SU-DHL-6 (cell line): ENCODE data around the gene FUS.

Source experiments
- H2AFZ ChIP-seq: fragments of 200-600 bp; sonication (generic); 2 replicates; pipeline ENCODE4 v1.6.1; 2014; ENCODE audit warnings: low read depth, mild to moderate bottlenecking, moderate library complexity, mixed read lengths, antibody characterized with exemption, low read length; ENCODE audit not compliant: severe bottlenecking
- H3F3A ChIP-seq: fragments of 200-600 bp; shearing (Covaris generic); 2 replicates; pipeline ENCODE4 v1.6.0; 2016; ENCODE audit warnings: antibody characterized with exemption, mild to moderate bottlenecking; ENCODE audit not compliant: insufficient read depth
- H3K27ac ChIP-seq: fragments of 200-600 bp; sonication (generic); 2 replicates; pipeline ENCODE4 v1.5.1; 2016; ENCODE audit warnings: low read depth, mild to moderate bottlenecking, low read length, moderate library complexity, mixed read lengths
- H3K27me3 ChIP-seq: fragments of 200-600 bp; sonication (generic), shearing (Covaris generic); 2 replicates; pipeline ENCODE4 v1.6.0; 2014; ENCODE audit warnings: mild to moderate bottlenecking, low read length
- H3K36me3 ChIP-seq: fragments of 200-600 bp; sonication (generic); 2 replicates; pipeline ENCODE4 v1.6.1; 2014; ENCODE audit warnings: mild to moderate bottlenecking, low read length, mixed read lengths
- H3K4me2 ChIP-seq: fragments of 300-600, 200-600 bp; shearing (Covaris generic), sonication (generic); 2 replicates; pipeline ENCODE4 v1.6.0; 2014; ENCODE audit warnings: low read length, low read depth, mild to moderate bottlenecking; ENCODE audit not compliant: poor library complexity, severe bottlenecking
- H3K4me3 ChIP-seq: fragments of 200-600 bp; sonication (generic); 2 replicates; pipeline ENCODE4 v1.5.1; 2014; ENCODE audit warnings: antibody characterized with exemption, low read length, mild to moderate bottlenecking, mixed read lengths; ENCODE audit not compliant: insufficient read depth, poor library complexity, severe bottlenecking
- H3K79me2 ChIP-seq: fragments of 200-600 bp; sonication (generic); 2 replicates; pipeline ENCODE4 v1.6.1; 2014; ENCODE audit warnings: mild to moderate bottlenecking, low read length, moderate library complexity; ENCODE audit not compliant: insufficient read depth
- H3K9ac ChIP-seq: fragments of 200-600 bp; sonication (generic); 2 replicates; pipeline ENCODE4 v1.7.0; 2014; ENCODE audit warnings: mild to moderate bottlenecking, low read length
- H3K9me2 ChIP-seq: fragments of 200-600 bp; sonication (generic); replicated peaks from 2 replicates; pipeline ENCODE4 v1.6.1; 2014; ENCODE audit warnings: low read length; ENCODE audit not compliant: insufficient read depth
- H3K9me3 ChIP-seq: fragments of 200-600 bp; sonication (generic); 2 replicates; pipeline ENCODE4 v1.6.1; 2014; ENCODE audit warnings: low read length, mixed read lengths; ENCODE audit not compliant: insufficient read depth
- H4K20me1 ChIP-seq: fragments of 200-600 bp; sonication (generic); 2 replicates; pipeline ENCODE4 v1.6.1; 2014; ENCODE audit warnings: low read depth, mild to moderate bottlenecking, antibody characterized with exemption, low read length, moderate library complexity, mixed read lengths
- EZH2phosphoT487 ChIP-seq: fragments of 200-600 bp; sonication (generic), shearing (Covaris generic); conservative IDR thresholded peaks from 2 replicates; pipeline ENCODE4 v1.6.1; 2018; ENCODE audit warnings: mild to moderate bottlenecking, antibody characterized with exemption, low read length, moderate library complexity, mixed read lengths
- TF ChIP-seq, protein P1 (sequence below): fragments of 200-600 bp; sonication (generic); IDR thresholded peaks from one replicate; pipeline ENCODE4 v1.5.1; 2017; ENCODE audit warnings: antibody characterized with exemption, mild to moderate bottlenecking, low read length, moderate library complexity; ENCODE audit not compliant: insufficient read depth, poor library complexity, severe bottlenecking

Gene FUS

DNA sequence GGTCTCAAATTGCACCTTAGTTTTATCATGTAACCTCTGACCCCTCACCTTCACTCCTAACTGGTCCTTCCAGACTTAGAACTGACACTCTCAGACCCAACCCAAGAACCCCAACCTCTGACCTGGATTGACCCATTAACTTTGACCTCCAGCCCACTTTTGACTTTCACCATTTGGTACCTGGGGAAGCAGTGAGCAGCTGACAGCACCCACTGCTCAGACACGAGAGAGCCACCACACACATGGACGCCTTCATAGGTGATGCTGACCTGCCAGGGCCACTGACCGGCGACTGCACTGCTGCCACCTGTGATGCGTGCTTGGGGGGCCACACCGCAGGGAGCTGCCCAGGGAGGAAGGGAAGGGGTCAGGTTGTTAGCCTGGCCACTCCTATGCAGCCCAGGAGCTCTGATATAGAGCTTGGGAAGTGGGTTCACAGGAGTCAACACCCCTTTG is 46.9 kb upstream of the FUS start:
- TF ChIP-seq, protein P1, sequence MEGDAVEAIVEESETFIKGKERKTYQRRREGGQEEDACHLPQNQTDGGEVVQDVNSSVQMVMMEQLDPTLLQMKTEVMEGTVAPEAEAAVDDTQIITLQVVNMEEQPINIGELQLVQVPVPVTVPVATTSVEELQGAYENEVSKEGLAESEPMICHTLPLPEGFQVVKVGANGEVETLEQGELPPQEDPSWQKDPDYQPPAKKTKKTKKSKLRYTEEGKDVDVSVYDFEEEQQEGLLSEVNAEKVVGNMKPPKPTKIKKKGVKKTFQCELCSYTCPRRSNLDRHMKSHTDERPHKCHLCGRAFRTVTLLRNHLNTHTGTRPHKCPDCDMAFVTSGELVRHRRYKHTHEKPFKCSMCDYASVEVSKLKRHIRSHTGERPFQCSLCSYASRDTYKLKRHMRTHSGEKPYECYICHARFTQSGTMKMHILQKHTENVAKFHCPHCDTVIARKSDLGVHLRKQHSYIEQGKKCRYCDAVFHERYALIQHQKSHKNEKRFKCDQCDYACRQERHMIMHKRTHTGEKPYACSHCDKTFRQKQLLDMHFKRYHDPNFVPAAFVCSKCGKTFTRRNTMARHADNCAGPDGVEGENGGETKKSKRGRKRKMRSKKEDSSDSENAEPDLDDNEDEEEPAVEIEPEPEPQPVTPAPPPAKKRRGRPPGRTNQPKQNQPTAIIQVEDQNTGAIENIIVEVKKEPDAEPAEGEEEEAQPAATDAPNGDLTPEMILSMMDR = no peak
- TF ChIP-seq EZH2phosphoT487 = no peak
- no peak overlapping the region for H3K4me3 ChIP-seq

DNA sequence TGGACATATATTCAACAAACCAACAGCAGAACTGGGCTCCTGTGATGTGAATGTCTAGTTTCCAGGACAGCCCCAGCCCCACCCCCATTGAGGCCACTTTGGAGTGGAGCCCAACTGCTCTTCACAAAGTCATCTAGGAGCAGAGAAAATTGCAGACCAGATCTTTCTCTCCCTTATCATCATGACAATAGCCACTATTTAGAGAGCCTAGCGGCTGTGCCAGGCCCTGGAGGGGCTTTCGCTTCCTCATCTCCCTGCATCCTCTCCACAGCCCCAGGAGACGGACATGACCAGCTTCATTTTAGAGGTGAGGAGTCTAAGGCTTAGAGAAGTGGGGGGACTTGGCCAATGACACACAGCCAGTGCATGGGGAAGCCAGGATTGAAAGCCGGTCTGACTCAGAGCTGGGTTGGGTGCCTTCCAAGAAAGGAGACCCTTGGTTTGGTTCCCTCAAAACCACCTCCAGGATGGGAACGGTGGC is 45.8 kb upstream of the FUS start:
- Histone ChIP-seq H3K27ac (no peak overlapping the region), H4K20me1 (no peaks in the 10 kb centered on the region), H2AFZ (no peak overlapping the region), H3K9me3 (no peaks in the 10 kb centered on the region), H3K79me2 (no peaks in the 10 kb centered on the region), H3K27me3 (no peaks in the 10 kb centered on the region), H3K9me2 (no peaks in the 10 kb centered on the region), H3F3A (no peaks in the 10 kb centered on the region), H3K4me2 (no peak overlapping the region), H3K36me3 (no peaks in the 10 kb centered on the region), H3K9ac (no peak overlapping the region), H3K4me3 (no peak overlapping the region)
- TF ChIP-seq, protein P1 = no peak
- no peak for TF ChIP-seq EZH2phosphoT487

More for the DNA sequence above, 46.9 kb upstream of the FUS start:
- Histone ChIP-seq H3K9me2 (no peaks in the 10 kb centered on the region), H3K9me3 (no peaks in the 10 kb centered on the region), H3K27me3 (no peaks in the 10 kb centered on the region), H3K9ac (no peak overlapping the region), H3K4me2 (no peak overlapping the region), H3K27ac (no peak overlapping the region), H2AFZ (no peak overlapping the region), H3F3A (no peaks in the 10 kb centered on the region), H3K36me3 (no peaks in the 10 kb centered on the region), H3K79me2 (no peaks in the 10 kb centered on the region), H4K20me1 (no peaks in the 10 kb centered on the region)

DNA sequence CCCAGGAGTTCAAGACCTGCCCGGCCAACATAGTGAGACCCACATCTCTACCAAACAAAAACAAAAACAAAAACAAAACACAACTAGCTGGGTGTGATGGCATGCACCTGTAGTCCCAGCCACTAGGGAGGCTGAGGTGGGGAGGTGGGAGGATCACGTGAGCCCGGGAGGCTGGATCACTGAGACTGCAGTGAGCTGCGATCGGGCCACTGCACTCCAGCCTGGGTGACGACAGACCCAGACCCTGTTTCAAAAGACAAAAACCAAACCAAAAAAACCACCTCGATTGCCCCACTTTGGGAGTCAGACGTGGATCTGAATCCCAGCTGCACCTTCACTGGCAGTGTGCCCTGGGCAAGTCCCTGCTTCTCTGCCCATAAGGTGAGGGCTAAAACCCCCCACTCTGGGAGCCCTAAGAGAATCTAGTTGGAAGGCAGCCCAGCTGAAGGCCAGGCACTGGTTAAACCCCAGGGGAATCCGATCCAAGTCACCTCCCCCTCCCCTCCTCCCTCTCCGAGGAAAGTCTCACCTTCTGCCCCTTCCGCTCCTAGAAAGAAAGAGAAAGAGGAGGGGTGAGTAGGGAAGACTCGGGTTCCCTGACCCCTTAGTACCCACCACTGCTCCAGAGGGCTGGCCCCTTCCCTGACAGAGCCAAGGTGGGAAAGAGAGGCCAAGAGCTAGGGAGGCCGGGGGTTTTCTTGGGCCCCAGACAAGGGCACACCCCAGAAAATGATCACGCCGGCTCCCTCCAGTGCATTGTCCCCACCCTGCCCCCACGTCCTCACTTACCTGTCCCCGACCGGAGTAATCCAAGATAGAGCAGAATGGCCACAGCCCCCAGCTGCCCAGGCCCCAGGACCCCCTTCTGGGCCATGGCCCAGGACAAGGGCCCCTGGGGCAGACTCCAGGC is 45.1 kb upstream of the FUS start:
- no peaks in the 10 kb centered on the region for H3K9me2 ChIP-seq
- no peak overlapping the region for H3K9ac ChIP-seq
- no peak for TF ChIP-seq EZH2phosphoT487
- TF ChIP-seq, protein P1 = no peak
- H3K27me3 ChIP-seq = no peaks in the 10 kb centered on the region
- H3K9me3 ChIP-seq = no peaks in the 10 kb centered on the region
- H3K4me2 ChIP-seq = no peak overlapping the region
- H2AFZ ChIP-seq = no peak overlapping the region
- no peaks in the 10 kb centered on the region for H3K36me3 ChIP-seq
- no peaks in the 10 kb centered on the region for H3K79me2 ChIP-seq
- H3F3A ChIP-seq = no peaks in the 10 kb centered on the region
- no peak overlapping the region for H3K4me3 ChIP-seq
- no peaks in the 10 kb centered on the region for H4K20me1 ChIP-seq
- H3K27ac ChIP-seq = no peak overlapping the region
